ENCODE measurements around the gene FADD. TPM values are rescaled to one million over a fixed set of nuclear protein-coding genes. Genes with fewer than 3 reads are reported as not detected.

The FADD gene
- total RNA-seq, 1 donor from 2014 or later: 29.2 TPM

DNA sequence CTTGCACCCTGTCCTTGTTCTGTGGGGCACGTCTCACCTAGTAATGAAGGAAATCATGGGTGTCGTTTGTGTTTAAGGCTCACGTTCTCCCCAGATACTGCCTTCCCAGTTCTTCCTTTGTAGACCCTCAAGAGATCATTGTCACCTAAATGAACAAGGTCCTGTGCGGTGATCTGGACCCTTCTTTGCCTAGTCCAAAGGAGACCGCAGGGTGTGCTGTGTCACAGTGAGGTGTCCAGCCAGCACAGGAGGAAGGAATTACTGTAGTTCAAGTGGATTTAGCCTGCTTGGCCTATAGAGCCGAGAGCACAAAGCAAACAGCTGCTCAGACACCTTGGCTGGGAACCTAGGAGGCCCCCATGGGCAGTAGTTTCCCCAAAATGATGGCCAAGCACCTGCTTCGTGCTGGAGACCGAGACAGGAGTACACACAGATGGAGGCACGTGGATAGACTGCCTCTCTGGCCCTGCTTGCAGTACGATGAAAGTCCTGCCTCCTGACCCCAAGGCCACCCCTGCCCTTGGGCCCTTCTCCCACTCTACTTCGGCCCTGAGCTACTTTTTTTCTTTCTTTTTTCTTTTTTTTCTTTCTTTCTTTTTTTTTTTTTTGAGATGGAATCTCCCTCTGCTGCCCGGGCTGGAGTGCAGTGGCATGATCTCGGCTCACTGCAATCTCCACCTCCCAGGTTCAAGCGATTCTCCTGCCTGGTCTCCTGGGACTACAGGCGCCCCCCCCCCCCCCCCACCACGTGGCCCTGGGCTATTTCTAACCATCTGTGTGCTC lies 48.0 kb downstream of the FADD start:
- no peak for DNase-seq (ENCODE audit: low read depth, low spot score)
- Mint-ChIP-seq H3K36me3 (ENCODE audit: low read depth) (no peaks in the 10 kb centered on the region), H3K27ac (ENCODE audit: unreplicated experiment) (no peak overlapping the region)

DNA sequence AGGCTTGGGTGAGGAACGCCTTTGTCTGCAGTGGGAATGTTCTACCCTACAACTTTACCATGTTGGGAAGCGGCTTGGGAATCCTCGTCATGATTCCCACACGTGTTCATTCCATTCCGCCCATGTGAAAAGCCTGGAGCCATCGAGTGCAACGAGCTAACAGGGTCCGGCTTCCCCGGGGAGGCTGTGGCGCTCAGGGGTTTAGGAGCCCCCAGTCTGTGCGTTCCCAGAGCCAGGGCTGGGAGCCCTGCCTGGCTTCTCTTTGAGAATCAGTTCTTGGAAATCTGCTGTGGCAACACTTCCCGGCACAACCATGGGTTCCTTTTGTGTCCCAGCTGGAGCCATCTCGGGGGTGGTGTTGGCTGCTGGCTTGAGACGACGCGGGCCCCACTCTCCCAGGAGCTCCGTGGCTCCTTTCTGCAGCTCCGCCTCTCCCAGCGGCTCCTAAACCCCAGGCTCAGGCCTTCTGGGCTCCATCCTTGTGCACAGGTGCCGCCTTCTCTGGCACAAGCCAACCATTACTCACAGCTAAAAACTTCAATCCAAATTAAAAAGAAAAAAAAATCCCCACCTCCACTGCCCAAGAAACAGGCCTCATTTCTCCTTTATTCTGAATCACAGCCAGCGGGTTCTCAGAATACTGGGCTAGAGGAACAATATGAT lies 48.7 kb downstream of the FADD start:
- H3K27me3 Mint-ChIP-seq (ENCODE audit: low read depth): no peaks in the 10 kb centered on the region
- H3K9me3 Mint-ChIP-seq: no peaks in the 10 kb centered on the region
- H3K27ac Mint-ChIP-seq (ENCODE audit: unreplicated experiment): no peak overlapping the region
- no peak for DNase-seq (ENCODE audit: low read depth, low spot score)
- H3K36me3 Mint-ChIP-seq (ENCODE audit: low read depth): no peaks in the 10 kb centered on the region
- TF ChIP-seq, protein P1, sequence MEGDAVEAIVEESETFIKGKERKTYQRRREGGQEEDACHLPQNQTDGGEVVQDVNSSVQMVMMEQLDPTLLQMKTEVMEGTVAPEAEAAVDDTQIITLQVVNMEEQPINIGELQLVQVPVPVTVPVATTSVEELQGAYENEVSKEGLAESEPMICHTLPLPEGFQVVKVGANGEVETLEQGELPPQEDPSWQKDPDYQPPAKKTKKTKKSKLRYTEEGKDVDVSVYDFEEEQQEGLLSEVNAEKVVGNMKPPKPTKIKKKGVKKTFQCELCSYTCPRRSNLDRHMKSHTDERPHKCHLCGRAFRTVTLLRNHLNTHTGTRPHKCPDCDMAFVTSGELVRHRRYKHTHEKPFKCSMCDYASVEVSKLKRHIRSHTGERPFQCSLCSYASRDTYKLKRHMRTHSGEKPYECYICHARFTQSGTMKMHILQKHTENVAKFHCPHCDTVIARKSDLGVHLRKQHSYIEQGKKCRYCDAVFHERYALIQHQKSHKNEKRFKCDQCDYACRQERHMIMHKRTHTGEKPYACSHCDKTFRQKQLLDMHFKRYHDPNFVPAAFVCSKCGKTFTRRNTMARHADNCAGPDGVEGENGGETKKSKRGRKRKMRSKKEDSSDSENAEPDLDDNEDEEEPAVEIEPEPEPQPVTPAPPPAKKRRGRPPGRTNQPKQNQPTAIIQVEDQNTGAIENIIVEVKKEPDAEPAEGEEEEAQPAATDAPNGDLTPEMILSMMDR (conservative IDR thresholded peaks at IDR 0.05): no peak
- H3K4me3 Mint-ChIP-seq: no peak overlapping the region
- no peaks in the 10 kb centered on the region for H3K4me1 Mint-ChIP-seq

More for the DNA sequence above, 48.0 kb downstream of the FADD start:
- no peak overlapping the region for H3K4me3 Mint-ChIP-seq
- no peaks in the 10 kb centered on the region for H3K9me3 Mint-ChIP-seq
- H3K27me3 Mint-ChIP-seq (ENCODE audit: low read depth): no peaks in the 10 kb centered on the region
- no peaks in the 10 kb centered on the region for H3K4me1 Mint-ChIP-seq
- TF ChIP-seq, protein P1 (conservative IDR thresholded peaks at IDR 0.05): no peak

DNA sequence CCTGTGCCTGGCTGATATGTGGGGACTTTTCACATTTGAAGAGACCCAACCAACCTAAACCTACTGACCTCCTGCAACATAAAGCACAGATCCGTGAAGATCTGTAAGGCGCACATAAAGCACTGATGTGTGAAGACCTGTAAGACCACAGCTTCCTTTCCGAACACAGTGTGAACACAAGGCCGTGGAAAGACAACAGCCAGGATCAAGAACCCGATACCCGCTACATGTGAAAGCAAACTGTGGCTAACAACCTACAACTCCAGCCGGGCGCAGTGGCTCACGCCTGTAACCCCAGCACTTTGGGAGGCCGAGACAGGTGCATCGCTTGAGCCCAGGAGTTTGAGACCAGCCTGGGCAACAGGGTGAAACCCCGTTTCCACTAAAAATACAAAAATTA lies 49.7 kb downstream of the FADD start:
- no peaks in the 10 kb centered on the region for H3K4me1 Mint-ChIP-seq
- H3K36me3 Mint-ChIP-seq (ENCODE audit: low read depth): no peaks in the 10 kb centered on the region
- H3K27ac Mint-ChIP-seq (ENCODE audit: unreplicated experiment): no peak overlapping the region
- TF ChIP-seq, protein P1 (conservative IDR thresholded peaks at IDR 0.05): no peak
- no peak overlapping the region for H3K4me3 Mint-ChIP-seq
- H3K9me3 Mint-ChIP-seq: no peaks in the 10 kb centered on the region
- no peak for DNase-seq (ENCODE audit: low read depth, low spot score)
- H3K27me3 Mint-ChIP-seq (ENCODE audit: low read depth): no peaks in the 10 kb centered on the region

DNA sequence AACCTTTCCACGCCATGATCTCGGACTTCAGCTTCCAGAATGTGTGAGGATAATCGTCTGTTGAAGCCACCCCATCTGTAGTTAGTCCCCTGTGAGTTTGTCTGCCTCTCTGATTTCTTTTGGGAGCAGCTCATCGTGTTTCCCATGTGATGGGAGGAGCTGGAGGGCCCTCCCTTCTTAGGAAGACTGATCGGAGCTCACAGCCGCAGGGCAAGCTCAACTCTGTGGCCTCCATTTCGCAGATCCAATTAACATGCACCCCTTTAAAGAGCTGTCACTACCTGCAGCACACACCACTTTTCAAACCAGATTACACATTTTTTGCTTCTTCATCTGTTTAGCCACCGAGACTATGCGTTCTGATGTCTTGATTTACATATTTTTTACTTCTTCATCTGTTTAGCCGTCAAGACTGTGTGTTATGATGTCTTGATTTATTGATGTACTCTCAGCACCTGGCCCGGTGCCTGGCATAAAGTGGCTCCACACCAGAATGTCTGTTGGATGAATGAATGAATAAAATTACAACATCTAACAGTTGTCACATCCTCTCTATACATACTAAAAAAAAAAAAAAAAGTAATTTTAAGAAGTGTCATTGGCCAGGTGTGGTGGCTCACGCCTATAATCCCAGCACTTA lies 52.5 kb downstream of the FADD start:
- TF ChIP-seq, protein P1 (conservative IDR thresholded peaks at IDR 0.05): no peak
- Mint-ChIP-seq H3K27me3 (ENCODE audit: low read depth) (no peaks in the 10 kb centered on the region), H3K4me3 (no peak overlapping the region), H3K36me3 (ENCODE audit: low read depth) (no peaks in the 10 kb centered on the region), H3K9me3 (no peaks in the 10 kb centered on the region), H3K4me1 (no peaks in the 10 kb centered on the region), H3K27ac (ENCODE audit: unreplicated experiment) (no peak overlapping the region)
- no peak for DNase-seq (ENCODE audit: low read depth, low spot score)

Other genes with a start within 250 kb of the FADD start
- 0.27 TPM in 1 of 2 replicates, not detected in the other for gene ANO1, start 125.0 kb upstream of the FADD start, total RNA-seq
- 54.1 and 56.4 TPM in 2 replicates for gene PPFIA1, start 67.4 kb downstream of the FADD start, total RNA-seq
- 146 and 147 TPM in 2 replicates for gene CTTN, start 195.2 kb downstream of the FADD start, total RNA-seq